Measurements from ENCODE around the gene DPT. TPM values are rescaled to one million over a fixed set of nuclear protein-coding genes. Genes with fewer than 3 reads are reported as not detected.

The DPT gene
- total RNA-seq, 1 donor from 2014 or later = not detected

DNA sequence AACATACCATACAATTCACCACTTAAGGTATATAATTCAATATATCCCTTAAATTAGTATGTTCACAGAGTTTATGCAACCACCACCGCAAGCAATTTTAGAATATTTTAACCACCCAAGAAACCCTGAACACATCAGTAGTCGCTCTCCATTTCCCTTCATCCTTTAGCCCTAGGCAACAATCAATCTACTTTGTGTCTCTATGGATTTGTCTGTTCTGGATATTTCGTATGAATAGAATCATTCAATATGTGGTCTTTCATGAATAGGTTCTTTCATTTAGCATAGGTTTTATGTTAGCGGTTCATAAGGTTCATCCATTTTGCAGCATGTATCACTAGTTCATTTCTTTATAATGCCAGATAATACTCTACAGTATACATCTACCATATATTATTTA lies 4.2 kb upstream of the DPT start:
- no peaks in the 10 kb centered on the region for H3K4me1 Mint-ChIP-seq (ENCODE audit: low read depth, unreplicated experiment)

DNA sequence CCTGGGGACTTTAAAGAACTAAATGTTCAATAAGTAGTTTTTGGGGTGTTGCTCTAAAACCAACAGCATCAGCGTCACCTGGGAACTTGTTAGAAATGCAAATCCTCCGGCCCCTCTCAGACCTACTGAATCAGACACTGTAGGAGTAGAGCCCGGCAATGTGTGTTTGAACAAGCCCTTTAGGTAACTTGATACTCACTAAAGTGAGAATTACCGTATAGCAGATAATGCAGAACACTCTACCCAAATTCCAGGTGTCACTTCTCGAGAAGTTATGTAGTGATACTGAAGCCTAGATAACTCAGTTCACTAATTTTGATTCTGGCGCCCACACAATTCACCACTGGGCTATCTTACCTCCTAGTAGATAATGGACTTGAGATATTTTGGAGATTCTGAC lies 3.7 kb upstream of the DPT start:
- H3K4me1 ChIP-seq (ENCODE audit: insufficient read depth, low read length) = no peaks in the 10 kb centered on the region
- no peaks in the 10 kb centered on the region for H3K27me3 ChIP-seq (ENCODE audit: insufficient read depth, low read length)
- H3K9me3 Mint-ChIP-seq (ENCODE audit: unreplicated experiment) = peaks cover 2% of the 10 kb centered on the region
- TF ChIP-seq EZH2 (IDR thresholded peaks at IDR 0.05; ENCODE audit: insufficient read depth, low read length) = no peak
- TF ChIP-seq, protein P1, sequence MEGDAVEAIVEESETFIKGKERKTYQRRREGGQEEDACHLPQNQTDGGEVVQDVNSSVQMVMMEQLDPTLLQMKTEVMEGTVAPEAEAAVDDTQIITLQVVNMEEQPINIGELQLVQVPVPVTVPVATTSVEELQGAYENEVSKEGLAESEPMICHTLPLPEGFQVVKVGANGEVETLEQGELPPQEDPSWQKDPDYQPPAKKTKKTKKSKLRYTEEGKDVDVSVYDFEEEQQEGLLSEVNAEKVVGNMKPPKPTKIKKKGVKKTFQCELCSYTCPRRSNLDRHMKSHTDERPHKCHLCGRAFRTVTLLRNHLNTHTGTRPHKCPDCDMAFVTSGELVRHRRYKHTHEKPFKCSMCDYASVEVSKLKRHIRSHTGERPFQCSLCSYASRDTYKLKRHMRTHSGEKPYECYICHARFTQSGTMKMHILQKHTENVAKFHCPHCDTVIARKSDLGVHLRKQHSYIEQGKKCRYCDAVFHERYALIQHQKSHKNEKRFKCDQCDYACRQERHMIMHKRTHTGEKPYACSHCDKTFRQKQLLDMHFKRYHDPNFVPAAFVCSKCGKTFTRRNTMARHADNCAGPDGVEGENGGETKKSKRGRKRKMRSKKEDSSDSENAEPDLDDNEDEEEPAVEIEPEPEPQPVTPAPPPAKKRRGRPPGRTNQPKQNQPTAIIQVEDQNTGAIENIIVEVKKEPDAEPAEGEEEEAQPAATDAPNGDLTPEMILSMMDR (IDR thresholded peaks at IDR 0.05; ENCODE audit: insufficient read depth, low read depth, low read length) = no peak
- no peak overlapping the region for H3K4me2 ChIP-seq (ENCODE audit: low read length)
- no peaks in the 10 kb centered on the region for H3K79me2 ChIP-seq (ENCODE audit: insufficient read depth, low read length)
- H3K27me3 Mint-ChIP-seq (ENCODE audit: low read depth, unreplicated experiment) = peaks cover 4% of the 10 kb centered on the region
- no peaks in the 10 kb centered on the region for H3K36me3 Mint-ChIP-seq (ENCODE audit: low read depth, unreplicated experiment)
- no peaks in the 10 kb centered on the region for H3K36me3 ChIP-seq (ENCODE audit: insufficient read depth, low read length)
- H3K4me1 Mint-ChIP-seq (ENCODE audit: low read depth, unreplicated experiment) = no peaks in the 10 kb centered on the region
- no peak for DNase-seq (ENCODE audit: low read depth)
- H3K9ac ChIP-seq (ENCODE audit: low read length) = no peak overlapping the region
- H3K27ac Mint-ChIP-seq (ENCODE audit: unreplicated experiment) = no peak overlapping the region
- H3K4me3 Mint-ChIP-seq (ENCODE audit: unreplicated experiment) = no peak overlapping the region
- no peaks in the 10 kb centered on the region for H4K20me1 ChIP-seq (ENCODE audit: insufficient read depth, low read length)
- H2AFZ ChIP-seq (ENCODE audit: low read depth, low read length) = no peak overlapping the region
- H3K9me3 ChIP-seq (ENCODE audit: insufficient read depth, low read depth, low read length) = no peaks in the 10 kb centered on the region
- no peak for FAIRE-seq
- H3K4me3 ChIP-seq (ENCODE audit: insufficient read depth, low read depth, low read length) = no peak overlapping the region
- H3K27ac ChIP-seq (ENCODE audit: low read depth, low read length) = no peak overlapping the region

More for the DNA sequence above, 4.2 kb upstream of the DPT start:
- Mint-ChIP-seq H3K27me3 (ENCODE audit: low read depth, unreplicated experiment) (no peaks in the 10 kb centered on the region), H3K9me3 (ENCODE audit: unreplicated experiment) (no peaks in the 10 kb centered on the region), H3K27ac (ENCODE audit: unreplicated experiment) (no peak overlapping the region), H3K36me3 (ENCODE audit: low read depth, unreplicated experiment) (no peaks in the 10 kb centered on the region), H3K4me3 (ENCODE audit: unreplicated experiment) (no peak overlapping the region)
- Histone ChIP-seq H3K4me3 (ENCODE audit: insufficient read depth, low read depth, low read length) (no peak overlapping the region), H3K27ac (ENCODE audit: low read depth, low read length) (no peak overlapping the region), H3K79me2 (ENCODE audit: insufficient read depth, low read length) (no peaks in the 10 kb centered on the region), H3K4me1 (ENCODE audit: insufficient read depth, low read length) (no peaks in the 10 kb centered on the region), H3K9me3 (ENCODE audit: insufficient read depth, low read depth, low read length) (no peaks in the 10 kb centered on the region), H3K27me3 (ENCODE audit: insufficient read depth, low read length) (no peaks in the 10 kb centered on the region), H4K20me1 (ENCODE audit: insufficient read depth, low read length) (no peaks in the 10 kb centered on the region), H2AFZ (ENCODE audit: low read depth, low read length) (no peak overlapping the region), H3K4me2 (ENCODE audit: low read length) (no peak overlapping the region), H3K9ac (ENCODE audit: low read length) (no peak overlapping the region), H3K36me3 (ENCODE audit: insufficient read depth, low read length) (no peaks in the 10 kb centered on the region)
- DNase-seq (ENCODE audit: low read depth) = no peak
- FAIRE-seq = no peak
- TF ChIP-seq EZH2 (IDR thresholded peaks at IDR 0.05; ENCODE audit: insufficient read depth, low read length) = no peak
- TF ChIP-seq, protein P1 (IDR thresholded peaks at IDR 0.05; ENCODE audit: insufficient read depth, low read depth, low read length) = no peak

DNA sequence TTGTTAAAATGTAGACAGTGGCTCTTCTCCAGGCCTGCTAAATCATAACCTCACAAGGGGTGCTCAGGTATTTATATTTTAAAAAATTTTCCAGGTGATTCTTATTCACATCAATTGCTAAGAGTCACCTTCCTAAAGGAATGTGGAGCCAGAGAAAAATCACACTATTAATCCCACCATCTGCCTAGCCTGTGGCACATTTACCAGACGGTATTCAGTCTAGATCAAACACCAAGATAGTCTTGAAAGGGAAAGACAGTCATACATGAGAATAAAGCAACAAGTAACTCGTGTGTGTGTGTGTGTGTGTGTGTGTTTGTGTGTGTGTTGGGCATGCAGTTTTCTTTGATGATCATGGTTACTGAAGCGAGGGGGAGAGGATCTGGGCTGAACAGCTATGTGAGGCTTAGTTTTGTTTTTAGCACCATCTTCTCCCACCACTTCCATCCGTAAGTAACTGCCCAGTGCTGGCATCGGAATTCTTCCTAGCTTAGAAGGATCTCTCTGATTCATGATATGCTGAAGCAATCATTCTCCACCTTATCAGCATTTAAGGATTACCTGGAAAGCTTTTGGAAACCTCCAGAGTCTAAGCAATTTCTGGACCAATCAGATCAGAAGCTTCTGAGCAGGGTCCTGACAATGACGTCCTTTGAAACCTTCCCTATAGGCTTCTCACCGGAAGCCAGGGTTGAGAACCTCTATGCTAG lies 2.4 kb upstream of the DPT start:
- H3K27ac Mint-ChIP-seq (ENCODE audit: unreplicated experiment) = no peak overlapping the region
- H3K9ac ChIP-seq (ENCODE audit: low read length) = no peak overlapping the region
- no peak overlapping the region for H3K4me3 ChIP-seq (ENCODE audit: insufficient read depth, low read depth, low read length)
- DNase-seq (ENCODE audit: low read depth) (no peak), FAIRE-seq (no peak)
- H3K36me3 ChIP-seq (ENCODE audit: insufficient read depth, low read length) = no peaks in the 10 kb centered on the region
- no peaks in the 10 kb centered on the region for H4K20me1 ChIP-seq (ENCODE audit: insufficient read depth, low read length)
- H3K4me3 Mint-ChIP-seq (ENCODE audit: unreplicated experiment) = no peak overlapping the region
- peaks cover 6% of the 10 kb centered on the region for H3K27me3 Mint-ChIP-seq (ENCODE audit: low read depth, unreplicated experiment)
- H3K4me2 ChIP-seq (ENCODE audit: low read length) = no peak overlapping the region
- no peak overlapping the region for H3K27ac ChIP-seq (ENCODE audit: low read depth, low read length)
- no peaks in the 10 kb centered on the region for H3K9me3 ChIP-seq (ENCODE audit: insufficient read depth, low read depth, low read length)
- no peak for TF ChIP-seq EZH2 (IDR thresholded peaks at IDR 0.05; ENCODE audit: insufficient read depth, low read length)
- TF ChIP-seq, protein P1 (IDR thresholded peaks at IDR 0.05; ENCODE audit: insufficient read depth, low read depth, low read length) = no peak
- peaks cover 2% of the 10 kb centered on the region for H3K36me3 Mint-ChIP-seq (ENCODE audit: low read depth, unreplicated experiment)
- H3K4me1 Mint-ChIP-seq (ENCODE audit: low read depth, unreplicated experiment) = no peaks in the 10 kb centered on the region
- H3K27me3 ChIP-seq (ENCODE audit: insufficient read depth, low read length) = no peaks in the 10 kb centered on the region
- H3K79me2 ChIP-seq (ENCODE audit: insufficient read depth, low read length) = no peaks in the 10 kb centered on the region
- H3K9me3 Mint-ChIP-seq (ENCODE audit: unreplicated experiment) = peaks cover 4% of the 10 kb centered on the region
- H3K4me1 ChIP-seq (ENCODE audit: insufficient read depth, low read length) = no peaks in the 10 kb centered on the region
- H2AFZ ChIP-seq (ENCODE audit: low read depth, low read length) = no peak overlapping the region
